ENCODE data around the gene AFG3L2.
A peak's percentile ranks its signal among the peaks of the same experiment; 100 is the strongest.

Gene AFG3L2

DNA sequence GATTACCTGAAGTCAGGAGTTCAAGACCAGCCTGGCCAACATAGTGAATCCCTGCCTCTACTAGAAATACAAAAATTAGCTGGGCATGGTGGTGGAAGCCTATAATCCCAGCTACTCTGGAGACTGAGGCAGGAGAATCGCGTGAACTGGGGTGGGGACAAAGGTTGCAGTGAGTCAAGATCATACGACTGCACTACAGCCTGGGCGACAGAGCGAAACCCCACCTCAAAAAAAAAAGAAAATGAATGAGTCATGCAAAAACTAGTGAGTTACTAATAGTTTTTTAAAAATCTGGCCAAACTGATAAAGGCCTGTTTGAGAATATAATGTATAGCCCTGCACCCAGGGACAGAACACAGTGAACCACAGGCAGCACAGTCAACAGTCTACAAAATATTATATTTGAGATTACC, 17.5 kb downstream of the AFG3L2 start:
- no peak for DNase-seq (ENCODE audit: low read depth)

DNA sequence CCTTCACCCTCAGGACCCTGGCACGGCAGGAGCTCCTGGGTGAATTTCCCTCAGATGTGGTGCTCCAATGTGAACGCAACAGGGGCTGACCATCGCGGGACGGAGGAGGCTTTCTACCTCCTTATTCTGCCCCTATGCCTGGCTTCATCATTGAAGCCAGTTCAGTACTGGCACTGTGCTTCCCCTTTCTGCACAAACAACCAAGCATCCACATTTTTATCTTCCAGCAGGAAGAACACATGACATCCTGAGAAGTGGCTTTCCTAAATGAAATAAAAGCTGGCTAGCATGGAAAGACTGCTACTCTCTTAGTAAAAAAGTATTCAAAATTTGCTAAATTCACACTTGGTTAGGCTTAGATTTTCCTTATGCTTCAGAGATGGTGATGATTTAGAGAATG, 24.8 kb downstream of the AFG3L2 start:
- DNase-seq (ENCODE audit: low read depth): no peak

DNA sequence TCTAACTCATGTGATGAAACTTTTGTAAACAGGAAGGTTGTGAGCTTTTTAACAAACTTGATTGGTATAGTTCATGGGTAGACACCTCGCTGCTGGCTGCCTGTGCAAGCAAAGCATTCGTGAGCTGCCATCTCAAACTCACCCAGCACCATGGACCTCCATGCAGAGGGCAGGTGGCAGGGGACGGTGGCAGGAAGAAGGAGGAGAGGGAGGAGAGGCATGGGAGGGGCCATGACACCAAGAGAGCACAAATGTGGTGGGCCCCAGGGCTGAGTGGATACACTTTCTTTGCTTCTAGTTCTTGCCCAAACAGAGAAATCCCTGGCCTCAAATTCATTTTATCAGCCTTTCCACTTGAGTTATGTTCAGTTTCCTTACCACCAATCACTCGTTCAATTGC, 29.1 kb downstream of the AFG3L2 start:
- DNase-seq (ENCODE audit: low read depth): no peak

DNA sequence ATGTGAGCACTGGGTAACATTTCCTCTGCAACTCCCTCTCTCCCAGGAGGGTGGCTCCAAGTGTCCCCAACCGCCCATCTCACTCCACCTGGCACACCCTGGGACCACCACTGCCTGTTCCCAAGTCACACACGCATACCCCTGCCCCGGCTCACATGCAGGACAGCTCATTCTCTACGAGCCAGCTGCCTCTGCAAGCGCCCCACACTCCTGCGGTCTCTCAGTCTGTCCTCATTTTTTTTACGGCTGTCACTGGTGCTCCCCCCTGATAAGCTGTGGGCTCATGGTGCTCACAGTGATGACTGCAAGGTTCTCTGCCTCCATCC, 30.8 kb downstream of the AFG3L2 start:
- no peak for DNase-seq (ENCODE audit: low read depth)

DNA sequence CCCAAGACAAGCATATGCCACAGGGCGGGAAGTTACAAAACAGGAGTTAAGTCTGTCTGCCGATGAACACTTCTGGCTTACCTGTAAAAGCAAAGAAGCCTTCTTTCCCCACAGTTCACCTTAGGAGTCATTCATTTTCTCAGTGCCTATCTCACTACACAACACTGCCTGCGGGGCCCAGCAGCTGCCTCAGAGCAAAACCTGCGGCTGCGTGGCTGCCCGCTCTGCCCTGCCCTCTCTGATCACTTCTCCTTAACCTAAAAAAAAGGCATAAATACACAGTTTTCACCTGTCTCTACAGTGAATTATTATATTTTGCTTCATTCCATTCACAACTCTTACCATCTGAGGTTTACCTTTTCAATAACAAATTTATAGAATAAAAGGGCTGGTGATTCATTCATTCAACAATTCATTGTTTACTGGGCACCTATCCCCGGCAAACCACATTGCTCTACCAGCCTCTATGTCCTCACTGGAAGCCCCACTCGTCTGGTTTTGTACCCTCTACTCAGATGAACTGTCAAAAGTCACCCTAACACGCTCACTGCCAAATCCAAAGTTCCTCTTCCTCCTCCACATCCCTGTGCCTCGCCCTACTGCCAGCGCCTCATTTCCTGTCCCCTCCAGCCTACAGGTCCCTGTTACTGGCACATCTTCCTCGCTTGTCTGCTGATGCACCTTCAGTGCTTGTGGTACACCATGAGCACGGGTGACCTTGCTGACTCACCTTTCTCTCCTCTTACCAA, 31.4 kb downstream of the AFG3L2 start:
- DNase-seq (ENCODE audit: low read depth): no peak

DNA sequence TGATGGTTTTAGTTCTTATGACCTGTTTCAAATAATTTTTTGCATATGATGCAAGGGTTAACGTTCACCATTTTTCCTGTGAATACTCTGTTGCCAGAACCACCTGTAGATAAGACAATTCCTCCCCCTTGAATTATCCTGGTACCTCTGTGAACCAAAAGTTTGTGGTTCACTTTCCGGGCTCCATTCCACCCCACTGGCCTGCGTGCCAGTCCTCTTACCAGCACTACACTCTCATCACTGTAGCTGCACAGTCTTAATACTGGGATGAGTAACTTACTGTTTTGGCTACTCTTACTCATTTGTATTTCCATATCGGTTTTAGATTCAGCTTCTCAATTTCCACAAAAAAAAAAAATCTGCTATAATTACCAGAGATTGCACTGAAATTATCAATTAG, 34.4 kb downstream of the AFG3L2 start:
- DNase-seq (ENCODE audit: low read depth): no peak

DNA sequence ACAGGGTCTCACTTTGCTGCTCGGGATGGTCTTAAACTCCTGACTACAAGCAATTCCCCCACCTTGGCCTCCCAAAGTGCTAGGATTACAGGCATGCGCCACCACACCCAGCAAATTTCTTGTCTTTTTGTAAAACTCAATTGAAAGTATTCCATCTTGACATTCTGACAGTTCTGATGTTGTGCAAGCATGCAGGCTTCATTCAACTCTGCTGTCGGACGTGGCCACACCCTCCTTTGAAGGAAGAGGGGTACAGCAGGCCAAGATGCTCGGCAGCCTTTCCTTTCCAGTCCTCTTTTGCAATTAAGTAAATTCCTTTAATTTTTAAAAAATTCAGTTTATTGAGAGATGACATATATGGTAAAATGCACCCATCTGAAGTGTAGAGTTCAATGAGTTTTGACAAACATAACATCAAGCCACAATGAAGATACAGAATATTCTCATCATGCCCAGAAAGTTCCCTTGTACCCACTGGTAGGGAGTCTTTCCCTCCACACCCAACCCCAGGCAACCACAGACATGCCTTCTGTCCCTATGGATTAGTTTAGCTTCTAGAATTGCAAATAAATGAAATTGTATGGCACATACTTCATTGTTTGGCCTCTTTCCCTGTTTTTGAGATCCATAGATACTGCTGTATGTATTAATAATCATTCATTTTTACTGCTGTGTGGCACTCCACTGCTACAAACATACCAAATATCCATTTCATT, 35.9 kb downstream of the AFG3L2 start:
- no peak for DNase-seq (ENCODE audit: low read depth)

DNA sequence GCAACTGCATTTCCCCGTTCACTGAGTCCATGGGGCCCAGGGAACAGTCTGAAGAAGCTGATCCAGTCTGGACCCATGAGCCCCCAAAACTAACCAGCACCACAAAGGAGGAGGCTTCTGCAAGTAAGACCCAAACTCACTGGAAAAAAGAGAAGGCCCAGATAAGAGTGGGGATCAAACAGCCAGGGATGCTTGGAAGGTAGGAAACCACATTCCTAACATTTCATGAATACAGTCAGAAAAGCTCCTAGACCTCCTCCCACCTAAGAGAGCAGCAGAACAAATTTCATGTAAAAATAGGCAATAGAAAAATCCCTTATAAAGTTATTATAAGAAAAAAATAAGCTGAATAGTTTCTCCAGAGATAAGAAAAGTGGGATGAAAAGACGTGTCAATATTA, 38.6 kb downstream of the AFG3L2 start:
- no peak for DNase-seq (ENCODE audit: low read depth)

DNA sequence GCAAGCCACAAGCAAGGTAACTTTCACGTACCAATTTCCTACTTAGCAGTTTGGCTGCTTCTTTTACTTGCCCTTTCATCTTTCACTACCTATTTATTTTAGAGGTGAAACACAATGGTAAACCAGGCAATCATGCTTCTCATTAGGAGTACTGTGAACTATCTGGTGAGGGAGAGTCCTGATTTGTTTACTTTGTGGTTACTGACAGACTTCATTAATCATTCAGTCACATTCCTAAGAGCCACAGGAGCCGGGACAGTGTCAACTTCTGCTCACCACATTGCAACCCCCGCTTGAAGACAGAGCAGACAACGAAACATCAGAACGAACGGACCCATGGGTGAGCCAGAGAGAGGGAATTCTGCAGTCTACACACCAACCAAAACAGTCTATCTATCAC, 40.1 kb downstream of the AFG3L2 start:
- DNase-seq (ENCODE audit: low read depth): no peak

DNA sequence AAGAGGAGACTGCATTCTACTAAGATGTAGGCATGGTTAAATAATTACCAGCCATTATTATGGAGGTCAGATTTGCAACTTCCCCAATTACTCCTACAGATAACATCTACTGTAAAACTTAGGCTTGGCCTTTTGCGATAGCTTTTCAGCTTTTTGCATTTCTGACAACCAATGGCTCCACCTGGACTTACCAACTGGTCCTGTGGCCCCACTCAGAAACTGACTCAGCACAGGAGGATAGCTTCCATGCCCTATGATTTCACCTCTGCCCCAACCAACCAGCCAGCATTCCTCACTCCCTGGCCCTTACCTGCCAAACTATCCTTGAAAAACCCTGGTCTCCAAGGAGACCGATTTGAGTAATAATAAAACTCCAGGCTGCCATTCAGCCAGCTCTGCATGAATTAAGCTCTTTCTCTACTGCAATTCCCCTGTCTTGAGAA, 40.8 kb downstream of the AFG3L2 start:
- DNase-seq (ENCODE audit: low read depth): no peak

DNA sequence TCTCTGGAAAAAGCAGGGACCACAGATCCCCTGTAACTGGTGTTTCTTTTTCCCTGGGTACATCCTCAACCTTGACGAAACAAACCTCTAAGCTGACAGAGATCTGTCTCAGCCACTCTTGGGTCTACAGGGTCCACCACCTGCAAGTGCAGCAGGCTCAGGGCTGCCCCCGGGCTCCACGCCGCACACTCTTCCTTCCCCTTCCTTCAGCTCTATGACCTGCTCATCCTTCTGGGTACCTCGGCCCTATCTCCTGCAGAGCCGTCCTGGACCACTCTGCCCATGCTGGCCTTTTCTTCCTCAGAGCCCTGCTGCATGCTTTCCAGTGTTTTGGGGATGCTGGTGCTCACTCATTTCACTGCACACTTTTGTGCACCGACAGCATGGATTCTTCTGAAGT, 41.5 kb downstream of the AFG3L2 start:
- no peak for DNase-seq (ENCODE audit: low read depth)

DNA sequence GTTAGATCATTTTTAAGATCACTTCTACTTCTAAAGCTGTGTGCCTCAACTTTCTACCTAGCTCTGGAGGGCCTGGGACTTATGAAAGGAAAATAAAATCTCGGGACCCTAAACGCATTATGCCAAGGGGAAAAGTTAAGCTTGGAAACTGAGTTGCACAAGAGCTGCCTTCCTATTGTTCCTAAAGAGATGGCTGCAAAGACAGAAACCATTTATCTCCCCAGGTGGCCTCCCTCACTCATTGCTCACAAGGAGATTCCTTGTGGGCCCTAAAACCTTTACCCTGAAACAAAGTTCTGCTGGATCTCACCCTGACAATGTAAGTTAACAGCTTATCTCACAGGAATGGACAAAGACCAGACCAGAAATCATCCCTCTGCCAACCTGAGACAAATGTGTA, 42.2 kb downstream of the AFG3L2 start:
- no peak for DNase-seq (ENCODE audit: low read depth)

DNA sequence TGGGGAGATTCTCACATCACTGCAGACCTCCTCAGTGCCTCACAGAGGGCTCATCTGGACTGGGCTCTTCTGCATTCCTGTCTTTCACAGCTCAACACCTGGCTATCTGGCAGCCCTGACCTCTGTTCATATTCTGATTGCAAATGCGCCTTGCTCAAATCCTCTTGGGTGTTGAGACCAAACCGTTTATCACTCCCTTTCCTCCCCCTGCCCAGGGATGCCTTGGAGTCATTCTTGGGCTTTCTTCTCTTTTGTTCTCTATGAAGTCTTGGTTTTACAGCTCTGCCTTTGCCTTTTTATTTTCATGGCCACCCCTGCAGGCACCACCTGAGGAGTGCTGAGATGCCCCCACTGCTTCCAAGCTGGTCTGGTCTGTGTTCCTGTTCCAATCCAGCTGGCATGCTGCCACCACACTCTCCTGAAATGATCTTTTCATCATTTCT, 42.6 kb downstream of the AFG3L2 start:
- no peak for DNase-seq (ENCODE audit: low read depth)

DNA sequence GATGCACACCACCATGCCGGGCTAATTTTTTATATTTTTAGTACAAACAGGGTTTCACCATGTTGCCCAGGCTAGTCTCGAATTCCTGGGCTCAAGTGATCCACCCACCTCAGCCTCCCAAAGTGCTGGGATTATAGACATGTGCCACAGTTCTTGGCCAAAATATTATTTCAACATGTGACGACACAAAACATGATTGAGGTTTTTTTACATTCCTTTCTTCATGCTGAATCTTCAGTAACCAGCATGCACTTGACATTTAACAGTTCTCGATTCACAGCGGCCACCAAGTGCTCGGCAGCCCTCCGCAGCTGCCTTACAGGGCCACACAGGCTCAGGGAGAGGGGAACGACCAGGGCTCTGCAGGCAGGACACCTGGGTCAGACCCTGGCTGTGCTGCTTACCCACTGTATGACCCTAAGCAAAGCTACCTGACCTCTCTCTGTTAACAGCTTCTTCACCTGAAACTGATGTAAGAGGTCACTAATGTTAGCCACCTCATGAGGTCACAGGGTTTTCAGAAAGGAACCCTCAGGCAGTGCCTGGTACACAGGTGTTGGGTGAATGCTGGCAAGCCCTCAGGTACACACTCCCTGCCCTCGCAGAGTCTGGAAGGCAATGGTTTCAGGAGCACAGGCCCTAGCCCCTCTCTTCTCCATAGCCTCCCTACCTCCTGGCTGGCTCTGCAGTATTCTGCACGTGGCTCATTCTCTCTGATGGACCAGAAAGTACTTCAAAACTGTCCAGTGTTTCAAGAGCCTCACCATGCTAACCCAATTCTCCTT, 43.3 kb downstream of the AFG3L2 start:
- DNase-seq (ENCODE audit: low read depth): no peak

DNA sequence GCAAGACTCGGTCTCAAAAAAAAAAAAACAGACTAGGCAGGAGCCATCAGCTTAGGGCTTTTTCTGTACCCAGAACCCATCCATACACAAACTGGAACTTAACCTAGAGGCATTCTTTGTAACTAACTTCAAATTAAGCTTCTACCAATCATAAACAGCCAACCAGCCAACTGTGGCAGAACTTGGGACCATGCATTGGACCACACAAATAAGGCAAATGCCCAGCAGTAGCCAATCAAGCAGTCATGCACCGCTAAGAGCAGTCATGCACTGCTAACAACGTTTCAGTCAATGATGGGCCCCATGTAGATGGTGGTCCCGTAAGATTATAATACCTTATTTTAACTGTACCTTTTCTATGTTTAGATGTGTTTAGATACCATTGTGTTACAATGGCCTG, 46.3 kb downstream of the AFG3L2 start:
- DNase-seq (ENCODE audit: low read depth): no peak

DNA sequence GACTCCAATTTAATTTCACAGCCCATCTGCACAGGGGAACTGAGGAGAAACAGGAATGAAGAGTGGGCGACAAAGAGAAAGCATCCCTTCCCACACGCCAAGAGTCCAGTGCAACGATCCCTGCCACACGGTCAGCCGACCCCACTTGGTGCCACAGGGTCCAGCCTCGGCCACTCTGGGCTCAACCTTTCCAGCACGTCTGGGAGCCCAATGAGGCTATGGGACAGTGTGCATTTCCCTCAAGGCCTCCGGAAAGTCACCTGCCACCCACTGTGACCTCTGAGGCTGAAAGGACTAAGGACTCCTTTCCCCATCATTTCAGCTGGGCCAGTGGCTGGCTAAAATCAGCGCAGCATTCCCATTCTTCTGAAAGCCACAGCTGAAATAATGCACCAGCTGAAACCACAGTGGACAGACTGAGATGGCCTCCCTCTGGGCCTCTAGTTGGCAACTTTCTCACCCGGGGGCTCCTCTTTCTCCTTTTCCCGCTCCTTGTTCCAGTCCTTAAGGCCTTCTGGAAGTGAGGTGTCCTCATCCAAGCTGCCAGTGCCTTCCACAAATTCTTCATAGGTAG, 47.8 kb downstream of the AFG3L2 start:
- no peak for DNase-seq (ENCODE audit: low read depth)

DNA sequence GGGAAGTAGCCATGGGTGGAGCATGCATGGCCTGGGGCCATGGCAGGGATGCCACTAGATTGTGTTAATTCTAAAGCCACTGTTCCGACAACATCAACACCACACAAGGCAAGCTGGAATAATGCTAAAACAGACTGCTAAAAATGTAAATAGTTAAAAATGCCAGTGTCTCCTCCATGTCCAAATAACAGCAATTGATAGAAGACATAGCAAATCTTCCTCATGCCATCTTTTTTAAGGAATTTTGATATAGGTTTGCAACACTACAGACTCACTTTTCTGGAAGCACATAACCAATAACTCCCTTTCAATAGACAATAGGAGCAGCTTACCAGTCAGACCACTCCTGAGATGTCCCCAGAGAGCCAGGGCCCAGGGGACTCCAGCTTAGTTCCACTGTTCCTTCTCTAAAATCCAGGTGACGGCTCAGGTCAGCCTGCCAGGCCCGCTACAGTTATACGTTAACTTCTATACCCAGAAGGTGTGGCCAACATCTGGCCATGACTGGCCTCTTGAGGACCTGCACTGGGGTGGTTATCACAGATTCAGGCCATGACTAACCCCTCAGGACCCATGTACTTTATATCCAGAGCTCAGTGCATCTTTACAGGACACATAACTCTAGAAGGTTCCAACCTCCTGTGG, 48.7 kb downstream of the AFG3L2 start:
- no peak for DNase-seq (ENCODE audit: low read depth)

DNA sequence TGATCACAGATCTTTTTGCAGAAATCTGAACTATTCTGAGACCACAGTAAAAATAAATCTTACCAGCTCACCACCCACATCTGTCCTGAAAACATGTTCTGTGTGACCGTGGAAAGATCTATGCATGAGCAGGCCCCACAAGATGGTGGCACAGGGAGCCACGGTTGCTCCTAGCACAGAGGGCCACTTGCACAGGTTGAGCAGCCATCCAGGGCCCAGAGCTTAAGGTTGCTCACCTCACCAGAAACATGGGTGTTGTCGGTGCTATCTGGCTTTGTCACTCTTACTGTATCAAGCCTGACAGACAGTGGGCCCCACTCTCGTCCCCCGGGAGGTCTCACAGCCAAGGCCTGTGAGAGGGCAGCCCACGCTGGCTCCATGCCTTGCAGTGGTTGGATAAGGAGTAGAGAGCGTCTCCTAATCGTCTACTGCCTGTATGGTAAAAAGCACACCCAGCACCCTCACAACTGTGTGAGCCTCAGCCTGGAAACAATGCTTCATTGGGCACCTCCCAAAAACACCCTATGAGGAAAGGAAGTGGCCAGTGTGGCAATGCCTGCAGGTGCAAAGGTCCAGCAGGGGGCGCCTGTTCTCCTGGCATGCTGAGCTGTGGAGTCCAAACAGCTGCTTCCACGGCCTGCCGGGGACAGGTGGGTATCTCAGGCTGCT, 49.4 kb downstream of the AFG3L2 start:
- peak; percentile 60 for DNase-seq (ENCODE audit: low read depth)

DNA sequence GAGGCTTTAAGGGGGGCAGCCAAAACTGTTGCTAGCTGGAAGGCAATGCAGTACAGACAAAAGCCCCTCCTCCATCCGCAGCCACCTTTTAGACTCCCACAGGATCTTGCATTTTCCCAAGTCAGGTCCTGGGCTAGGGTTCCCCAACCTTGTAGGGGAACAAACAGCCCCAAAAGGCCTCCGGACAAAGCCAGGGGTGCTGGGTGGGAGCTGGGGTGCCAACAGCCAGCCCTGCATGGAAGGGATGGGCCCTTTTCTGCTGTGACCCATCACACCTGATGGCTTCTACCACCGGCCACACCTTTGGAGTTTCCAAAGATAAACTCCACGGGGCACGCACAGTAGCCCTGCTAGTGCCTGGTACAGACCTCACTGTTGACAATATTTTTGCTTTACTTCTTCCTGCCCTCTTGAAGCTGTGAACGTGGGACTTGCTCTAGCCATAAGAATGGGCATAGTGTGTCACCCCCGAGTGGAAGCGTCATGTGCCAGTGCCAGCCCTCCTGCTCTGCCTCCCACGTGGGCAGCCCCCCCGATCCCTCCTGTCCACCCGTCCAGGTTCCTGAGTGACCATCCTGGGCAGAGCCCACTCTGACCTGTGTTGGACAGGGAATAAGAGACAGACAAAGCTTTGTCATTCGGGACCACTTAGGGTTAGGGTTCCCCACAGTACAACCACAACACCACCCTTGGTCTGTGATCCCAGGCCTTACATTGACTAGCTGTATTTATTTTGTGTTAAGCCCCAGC, 50.1 kb downstream of the AFG3L2 start:
- no peak for DNase-seq (ENCODE audit: low read depth)

DNA sequence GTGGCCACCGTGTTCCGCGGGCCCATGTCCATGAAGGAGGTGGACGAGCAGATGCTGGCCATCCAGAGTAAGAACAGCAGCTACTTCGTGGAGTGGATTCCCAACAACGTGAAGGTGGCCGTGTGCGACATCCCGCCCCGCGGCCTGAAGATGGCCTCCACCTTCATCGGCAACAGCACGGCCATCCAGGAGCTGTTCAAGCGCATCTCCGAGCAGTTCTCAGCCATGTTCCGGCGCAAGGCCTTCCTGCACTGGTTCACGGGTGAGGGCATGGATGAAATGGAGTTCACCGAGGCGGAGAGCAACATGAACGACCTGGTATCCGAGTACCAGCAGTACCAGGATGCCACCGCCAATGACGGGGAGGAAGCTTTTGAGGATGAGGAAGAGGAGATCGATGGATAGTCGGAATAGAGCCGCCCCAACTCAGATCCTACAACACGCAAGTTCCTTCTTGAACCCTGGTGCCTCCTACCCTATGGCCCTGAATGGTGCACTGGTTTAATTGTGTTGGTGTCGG, 51.2 kb downstream of the AFG3L2 start:
- no peak for DNase-seq (ENCODE audit: low read depth)

Data from stimulated activated CD8-positive, alpha-beta memory T cell treated with anti-CD3 and anti-CD28 coated beads, Interleukin-12 subunit alpha, Interleukin-12 subunit beta, amount 100 ng/mL, for 1 hour (primary cell).